HCT116 (cell line): Measurements from ENCODE around the gene RPTOR.

Experiments
- TF ChIP-seq, protein P1 (sequence below): IDR thresholded peaks from 2 replicates; pipeline ENCODE4 v1.6.1; 2012
- TF ChIP-seq, protein P2 (sequence below), 3 experiments: fragments of 200-600 bp in 1 of 3; sonication (generic) in 1 of 3; IDR thresholded peaks in 2 of 3; conservative IDR thresholded peaks in 1 of 3; 2 replicates each; pipeline ENCODE4 v1.5.1; 2012 to 2017; ENCODE audit warnings: low read depth in 2 of 3, low read length in 2 of 3, antibody characterized with exemption in 1 of 3, borderline replicate concordance in 1 of 3, control low read depth in 1 of 3, mild to moderate bottlenecking in 1 of 3, mixed read lengths in 1 of 3, mixed run types in 1 of 3, moderate library complexity in 1 of 3; ENCODE audit not compliant: insufficient read depth in 1 of 3

DNA sequence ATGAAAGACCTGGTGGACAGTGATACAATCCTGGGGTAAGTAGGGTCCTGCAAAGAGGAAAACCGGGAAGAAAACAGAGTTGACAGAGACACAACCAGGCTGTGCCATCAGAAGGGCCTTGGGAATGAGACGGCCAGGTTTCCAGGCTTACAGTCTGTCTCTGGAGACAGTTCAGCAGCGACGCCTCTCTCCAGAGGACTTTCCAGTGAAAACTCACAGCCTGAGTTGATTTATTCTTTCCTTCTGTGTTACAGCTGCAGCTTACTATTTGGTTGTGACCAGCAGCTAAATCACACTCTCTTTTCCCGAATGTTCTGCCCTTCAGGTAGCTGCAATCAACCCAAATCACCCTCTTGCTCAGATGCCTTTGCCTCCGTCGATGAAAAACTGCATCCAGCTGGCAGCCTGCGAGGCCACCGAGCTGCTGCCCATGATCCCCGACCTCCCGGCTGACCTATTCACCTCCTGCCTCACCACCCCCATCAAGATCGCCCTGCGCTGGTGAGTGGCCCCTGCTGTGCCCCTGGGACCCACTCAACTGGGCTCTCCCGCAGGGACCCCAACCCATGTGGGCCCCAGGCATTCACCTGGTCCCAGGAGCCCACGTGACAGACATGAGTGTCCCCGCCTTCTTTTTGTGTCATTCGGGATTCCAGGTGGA, 209.2 kb downstream of the RPTOR start:
- TF ChIP-seq, protein P1, sequence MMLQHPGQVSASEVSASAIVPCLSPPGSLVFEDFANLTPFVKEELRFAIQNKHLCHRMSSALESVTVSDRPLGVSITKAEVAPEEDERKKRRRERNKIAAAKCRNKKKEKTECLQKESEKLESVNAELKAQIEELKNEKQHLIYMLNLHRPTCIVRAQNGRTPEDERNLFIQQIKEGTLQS = no peak
- TF ChIP-seq, protein P2, sequence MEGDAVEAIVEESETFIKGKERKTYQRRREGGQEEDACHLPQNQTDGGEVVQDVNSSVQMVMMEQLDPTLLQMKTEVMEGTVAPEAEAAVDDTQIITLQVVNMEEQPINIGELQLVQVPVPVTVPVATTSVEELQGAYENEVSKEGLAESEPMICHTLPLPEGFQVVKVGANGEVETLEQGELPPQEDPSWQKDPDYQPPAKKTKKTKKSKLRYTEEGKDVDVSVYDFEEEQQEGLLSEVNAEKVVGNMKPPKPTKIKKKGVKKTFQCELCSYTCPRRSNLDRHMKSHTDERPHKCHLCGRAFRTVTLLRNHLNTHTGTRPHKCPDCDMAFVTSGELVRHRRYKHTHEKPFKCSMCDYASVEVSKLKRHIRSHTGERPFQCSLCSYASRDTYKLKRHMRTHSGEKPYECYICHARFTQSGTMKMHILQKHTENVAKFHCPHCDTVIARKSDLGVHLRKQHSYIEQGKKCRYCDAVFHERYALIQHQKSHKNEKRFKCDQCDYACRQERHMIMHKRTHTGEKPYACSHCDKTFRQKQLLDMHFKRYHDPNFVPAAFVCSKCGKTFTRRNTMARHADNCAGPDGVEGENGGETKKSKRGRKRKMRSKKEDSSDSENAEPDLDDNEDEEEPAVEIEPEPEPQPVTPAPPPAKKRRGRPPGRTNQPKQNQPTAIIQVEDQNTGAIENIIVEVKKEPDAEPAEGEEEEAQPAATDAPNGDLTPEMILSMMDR (IDR thresholded peaks at IDR 0.05 in 2 of 3, conservative IDR thresholded peaks at IDR 0.05 in 1 of 3; ENCODE audit: borderline replicate concordance in 1 of 3, insufficient read depth in 1 of 3, low read depth in 2 of 3, low read length in 2 of 3) = no peak
